A549 (cell line): Measurements from ENCODE around the gene TSPEAR. TPM values are rescaled to one million over a fixed set of nuclear protein-coding genes. Genes with fewer than 3 reads are reported as not detected.

Experiments used
- ATAC-seq, 2 experiments: fragments of 200-7000 bp in 1 of 2; fragments of >200 bp in 1 of 2; cut with Nextera tagmentation in 1 of 2; cut with Tn5 transposase in 1 of 2; 3 replicates each; pipeline versions ENCODE4 v1.8.0 to v1.9.1; 2018 to 2020; ENCODE audit warnings: mild to moderate bottlenecking in 1 of 2, moderate library complexity in 1 of 2
- CTCF ChIA-PET: fragments of 300-600 bp; sonication (Branson Sonifier 250); formaldehyde crosslinking; extraction: SDS; loops from one replicate; lab custom pipeline; 2021; ENCODE audit warnings: antibody characterized with exemption, inconsistent platforms; lab: Yijun Ruan, JAX
- POLR2A ChIA-PET: fragments of 350-600 bp; formaldehyde crosslinking; extraction: SDS; loops from one replicate; lab custom pipeline; 2021; ENCODE audit warnings: antibody characterized with exemption, inconsistent platforms; lab: Yijun Ruan, JAX
- DNase-seq, 2 experiments: peaks; one replicate each; pipeline versions ENCODE4 v3.0.0 to v3.0.0-alpha.2; 2011 to 2016; ENCODE audit warnings: low read depth in 1 of 2, low spot score in 1 of 2
- FAIRE-seq: peaks from 2 replicates; lab custom pipeline; 2011; peaks lifted over from hg19 to GRCh38; lab: Jason Lieb, UNC
- H3K27ac ChIP-seq, 2 experiments: fragments of >200 bp; sonication (Bioruptor Twin); formaldehyde crosslinking; 3 replicates each; pipeline ENCODE4 v1.5.1; 2016 to 2017
- H3K4me1 ChIP-seq: fragments of >200 bp; sonication (Bioruptor Twin); formaldehyde crosslinking; 3 replicates; pipeline ENCODE4 v1.6.1; 2016
- H3K4me2 ChIP-seq: fragments of >200 bp; sonication (Bioruptor Twin); formaldehyde crosslinking; 3 replicates; pipeline ENCODE4 v1.6.1; 2016
- H3K4me3 ChIP-seq: fragments of >200 bp; sonication (Bioruptor Twin); formaldehyde crosslinking; 3 replicates; pipeline ENCODE4 v1.5.1; 2016
- H3K9me3 ChIP-seq: fragments of >200 bp; sonication (Bioruptor Twin); formaldehyde crosslinking; 3 replicates; pipeline ENCODE4 v1.6.1; 2016
- BCL3 ChIP-seq: fragments of >200 bp; sonication (Bioruptor Twin); formaldehyde crosslinking; IDR thresholded peaks from 3 replicates; pipeline ENCODE4 v1.6.1; 2016
- CBX2 ChIP-seq: fragments of 200-600 bp; sonication (generic); IDR thresholded peaks from 2 replicates; pipeline ENCODE4 v1.6.1; 2016; ENCODE audit warnings: low read depth, mild to moderate bottlenecking, borderline replicate concordance
- CHD4 ChIP-seq: fragments of 200-600 bp; sonication (generic); IDR thresholded peaks from 2 replicates; pipeline ENCODE4 v1.6.1; 2016; ENCODE audit warnings: antibody characterized with exemption, mild to moderate bottlenecking, borderline replicate concordance
- FOXS1 ChIP-seq: fragments of 250-450 bp; sonication (Bioruptor Pico); IDR thresholded peaks from 2 replicates; pipeline ENCODE4 v1.5.0; 2020; ENCODE audit warnings: mild to moderate bottlenecking, moderate library complexity
- HDAC2 ChIP-seq: fragments of 200-600 bp; sonication (generic); IDR thresholded peaks from 2 replicates; pipeline ENCODE4 v1.6.1; 2016
- HOXA7 ChIP-seq: fragments of 250-450 bp; sonication (Bioruptor Pico); IDR thresholded peaks from 2 replicates; pipeline ENCODE4 v1.5.0; 2020; ENCODE audit warnings: mild to moderate bottlenecking, moderate library complexity
- HOXB13 ChIP-seq: fragments of 250-450 bp; sonication (Bioruptor Pico); IDR thresholded peaks from 2 replicates; pipeline ENCODE4 v1.5.0; 2020; ENCODE audit warnings: low read depth, mild to moderate bottlenecking, moderate library complexity
- KDM5A ChIP-seq: fragments of 200-600 bp; sonication (generic); IDR thresholded peaks from 2 replicates; pipeline ENCODE4 v1.6.1; 2016; ENCODE audit warnings: antibody characterized with exemption, mild to moderate bottlenecking
- MAFK ChIP-seq: fragments of 450-650 bp; IDR thresholded peaks from 2 replicates; pipeline ENCODE4 v1.6.1; 2014; ENCODE audit not compliant: partially characterized antibody
- NFE2L2 ChIP-seq: fragments of 150-350 bp; conservative IDR thresholded peaks from 2 replicates; pipeline ENCODE4 v1.6.1; 2014; ENCODE audit warnings: low read length
- NPAS2 ChIP-seq: fragments of 250-450 bp; sonication (Bioruptor Pico); IDR thresholded peaks from 2 replicates; pipeline ENCODE4 v1.8.0; 2022; ENCODE audit warnings: mild to moderate bottlenecking, moderate library complexity, borderline replicate concordance
- PHF8 ChIP-seq: fragments of 200-600 bp; sonication (generic); IDR thresholded peaks from 2 replicates; pipeline ENCODE4 v1.6.1; 2016; ENCODE audit warnings: low read depth, mild to moderate bottlenecking, antibody characterized with exemption, moderate library complexity, borderline replicate concordance
- POLR2AphosphoS2 ChIP-seq: conservative IDR thresholded peaks from 2 replicates; pipeline ENCODE4 v1.6.1; 2012; ENCODE audit warnings: low read length, improper control_type of control experiment, inconsistent platforms
- RCOR1 ChIP-seq: fragments of 150-350 bp; IDR thresholded peaks from 2 replicates; pipeline ENCODE4 v1.6.1; 2014; ENCODE audit warnings: antibody characterized with exemption, low read length, low read depth
- RNF2 ChIP-seq: fragments of 200-600 bp; sonication (generic); IDR thresholded peaks from 2 replicates; pipeline ENCODE4 v1.6.1; 2016; ENCODE audit warnings: low read depth, mild to moderate bottlenecking, antibody characterized with exemption, moderate library complexity, borderline replicate concordance
- whole genome bisulfite sequencing: methylation state at CpG from one replicate; pipeline ENCODE4 v1.1.6; 2017; ENCODE audit errors: missing lambda C conversion rate; 5-methylcytosine and 5-hydroxymethylcytosine counted together
- polyA plus RNA-seq, 4 experiments: library from polyadenylated mRNA; depleted of rRNA in 3 of 4; stranded (reverse); fragments of >200 nt; fragmentation: RNase III in 1 of 4; extraction: RNeasy Plus Mini Kit Qiagen cat#74134 plus additional on column Dnase treatment in 1 of 4; gene quantifications; 2 replicates in 3 of 4; 3 replicates in 1 of 4; pipeline ENCODE4 v1.2.3, GENCODE V29; 2011 to 2017
- TF ChIP-seq, protein P1 (sequence below): fragments of 450-650 bp; IDR thresholded peaks from 2 replicates; pipeline ENCODE4 v1.6.1; 2014; ENCODE audit warnings: antibody characterized with exemption
- TF ChIP-seq, protein P2 (sequence below): fragments of >200 bp; sonication (Bioruptor Twin); formaldehyde crosslinking; IDR thresholded peaks from 3 replicates; pipeline ENCODE4 v1.5.1; 2016

TSPEAR gene
- polyA plus RNA-seq, 2 of the 4 experiments (the other 2 are of a cell fraction) = not detected

- Histone ChIP-seq H3K9me3 (no peaks in the 10 kb centered on the region), H3K4me2 (no peak overlapping the region), H3K27ac (no peak overlapping the region), H3K4me1 (no peaks in the 10 kb centered on the region), H3K4me3 (no peak overlapping the region)
- TF ChIP-seq HDAC2 (no peak), HOXA7 (CRISPR knock-in tag) (no peak), NPAS2 (CRISPR knock-in tag) (no peak), CBX2 (no peak), CHD4 (no peak), BCL3 (no peak), NFE2L2 (no peak), HOXB13 (CRISPR knock-in tag) (no peak), KDM5A (no peak), MAFK (no peak)
- TF ChIP-seq, protein P1, sequence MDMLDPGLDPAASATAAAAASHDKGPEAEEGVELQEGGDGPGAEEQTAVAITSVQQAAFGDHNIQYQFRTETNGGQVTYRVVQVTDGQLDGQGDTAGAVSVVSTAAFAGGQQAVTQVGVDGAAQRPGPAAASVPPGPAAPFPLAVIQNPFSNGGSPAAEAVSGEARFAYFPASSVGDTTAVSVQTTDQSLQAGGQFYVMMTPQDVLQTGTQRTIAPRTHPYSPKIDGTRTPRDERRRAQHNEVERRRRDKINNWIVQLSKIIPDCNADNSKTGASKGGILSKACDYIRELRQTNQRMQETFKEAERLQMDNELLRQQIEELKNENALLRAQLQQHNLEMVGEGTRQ = no peak
- TF ChIP-seq, protein P2, sequence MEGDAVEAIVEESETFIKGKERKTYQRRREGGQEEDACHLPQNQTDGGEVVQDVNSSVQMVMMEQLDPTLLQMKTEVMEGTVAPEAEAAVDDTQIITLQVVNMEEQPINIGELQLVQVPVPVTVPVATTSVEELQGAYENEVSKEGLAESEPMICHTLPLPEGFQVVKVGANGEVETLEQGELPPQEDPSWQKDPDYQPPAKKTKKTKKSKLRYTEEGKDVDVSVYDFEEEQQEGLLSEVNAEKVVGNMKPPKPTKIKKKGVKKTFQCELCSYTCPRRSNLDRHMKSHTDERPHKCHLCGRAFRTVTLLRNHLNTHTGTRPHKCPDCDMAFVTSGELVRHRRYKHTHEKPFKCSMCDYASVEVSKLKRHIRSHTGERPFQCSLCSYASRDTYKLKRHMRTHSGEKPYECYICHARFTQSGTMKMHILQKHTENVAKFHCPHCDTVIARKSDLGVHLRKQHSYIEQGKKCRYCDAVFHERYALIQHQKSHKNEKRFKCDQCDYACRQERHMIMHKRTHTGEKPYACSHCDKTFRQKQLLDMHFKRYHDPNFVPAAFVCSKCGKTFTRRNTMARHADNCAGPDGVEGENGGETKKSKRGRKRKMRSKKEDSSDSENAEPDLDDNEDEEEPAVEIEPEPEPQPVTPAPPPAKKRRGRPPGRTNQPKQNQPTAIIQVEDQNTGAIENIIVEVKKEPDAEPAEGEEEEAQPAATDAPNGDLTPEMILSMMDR = no peak
- ChIA-PET POLR2A (interaction anchor here (0.7 kb wide), 1 partner anchor 9 kb away, joined by 3 read pairs; no protein-coding TSS in a partner anchor), CTCF (interaction anchor here (2.2 kb wide), 1 partner anchor 15 kb away, joined by 5 read pairs; no protein-coding TSS in a partner anchor)
- DNase-seq = no peak
- no peak for ATAC-seq
- 74% methylated on average over 15 of the region's 20 CpGs for WGBS
- no peak for FAIRE-seq
These were observed 185.8 kb downstream of the TSPEAR start for GRCh38 chr21:44525391-44526095.

GRCh38 chr21:44524414-44525371, 186.7 kb downstream of the TSPEAR start:
- 0% methylated on average over 1 of the region's 2 CpGs for WGBS
- POLR2A ChIA-PET = no interaction called here
- no peak overlapping the region for H3K27ac ChIP-seq
- H3K4me3 ChIP-seq = no peak overlapping the region
- DNase-seq = no peak
- no peak for ATAC-seq
- CTCF ChIA-PET = interaction anchor here (2.2 kb wide), 1 partner anchor 14 kb away, joined by 5 read pairs; no protein-coding TSS in a partner anchor
- TF ChIP-seq CBX2 (no peak), PHF8 (no peak), NPAS2 (CRISPR knock-in tag) (no peak), RNF2 (no peak), FOXS1 (CRISPR knock-in tag) (no peak), RCOR1 (no peak), POLR2AphosphoS2 (no peak)
- H3K4me1 ChIP-seq = no peaks in the 10 kb centered on the region
- no peak overlapping the region for H3K4me2 ChIP-seq
- FAIRE-seq = no peak
- H3K9me3 ChIP-seq = no peaks in the 10 kb centered on the region
